CD14-positive monocyte (primary cell): Measurements from ENCODE around the gene FAM167B. TPM values are rescaled to one million over a fixed set of nuclear protein-coding genes. Genes with fewer than 3 reads are reported as not detected.

Experiments
- DNase-seq, 3 donors: peaks; one replicate each; pipeline ENCODE4 v3.0.0-alpha.2; 2011 to 2022
- H2AFZ ChIP-seq: 2 replicates; pipeline ENCODE4 v1.6.0; 2012; ENCODE audit warnings: mild to moderate bottlenecking, low read depth, low read length, inconsistent platforms; ENCODE audit not compliant: insufficient read depth, poor library complexity, severe bottlenecking
- H3K27ac ChIP-seq, 2 donors: 1 replicate in 1 of 2; 2 replicates in 1 of 2; pipeline ENCODE4 v1.5.1; 2012 to 2013; ENCODE audit warnings: low read length in 2 of 2, control low read depth in 1 of 2, inconsistent platforms in 1 of 2, low read depth in 1 of 2, mild to moderate bottlenecking in 1 of 2
- H3K27me3 ChIP-seq, 2 donors: one replicate each; pipeline versions ENCODE4 v1.6.0 to v1.6.1; 2011 to 2013; ENCODE audit warnings: low read length in 2 of 2; ENCODE audit not compliant: control insufficient read depth in 2 of 2, insufficient read depth in 2 of 2
- H3K36me3 ChIP-seq, 2 donors: replicated peaks in 1 of 2; 1 replicate in 1 of 2; 2 replicates in 1 of 2; pipeline versions ENCODE4 v1.5.1 to v1.6.1; 2012 to 2013; ENCODE audit warnings: low read length in 2 of 2, control low read depth in 1 of 2, inconsistent platforms in 1 of 2, mild to moderate bottlenecking in 1 of 2; ENCODE audit not compliant: insufficient read depth in 2 of 2, control insufficient read depth in 1 of 2
- H3K4me1 ChIP-seq, 2 donors: 1 replicate in 1 of 2; 2 replicates in 1 of 2; pipeline versions ENCODE4 v1.5.1 to v1.6.1; 2012 to 2013; ENCODE audit warnings: low read length in 2 of 2, control low read depth in 1 of 2, inconsistent platforms in 1 of 2, mild to moderate bottlenecking in 1 of 2, moderate library complexity in 1 of 2; ENCODE audit not compliant: insufficient read depth in 2 of 2, control insufficient read depth in 1 of 2
- H3K4me2 ChIP-seq: replicated peaks from 2 replicates; pipeline ENCODE3; 2012; ENCODE audit warnings: low read length, moderate library complexity, mild to moderate bottlenecking; ENCODE audit not compliant: poor library complexity, severe bottlenecking; ENCODE audit errors: extremely low read depth
- H3K4me3 ChIP-seq, 3 experiments: fragments of 200-600 bp in 1 of 3; sonication (generic) in 1 of 3; replicated peaks in 1 of 3; 1 replicate in 2 of 3; 2 replicates in 1 of 3; pipeline ENCODE4 v1.5.1; 2011 to 2013; ENCODE audit warnings: low read length in 3 of 3, mild to moderate bottlenecking in 3 of 3, control low read depth in 2 of 3, low read depth in 2 of 3, inconsistent platforms in 1 of 3, moderate library complexity in 1 of 3
- H3K79me2 ChIP-seq: 2 replicates; pipeline ENCODE4 v1.6.0; 2012; ENCODE audit warnings: mild to moderate bottlenecking, control low read depth, inconsistent platforms, low read length, moderate library complexity; ENCODE audit not compliant: insufficient read depth
- H3K9ac ChIP-seq: 2 replicates; pipeline ENCODE4 v1.6.0; 2017; ENCODE audit warnings: low read length, mild to moderate bottlenecking; ENCODE audit not compliant: insufficient read depth, poor library complexity, severe bottlenecking
- H3K9me3 ChIP-seq, 2 donors: replicated peaks in 1 of 2; 1 replicate in 1 of 2; 2 replicates in 1 of 2; pipeline versions ENCODE4 v1.5.1 to v1.6.1; 2012 to 2013; ENCODE audit warnings: low read length in 2 of 2, control low read depth in 1 of 2; ENCODE audit not compliant: control insufficient read depth in 1 of 2, insufficient read depth in 1 of 2
- H4K20me1 ChIP-seq: 2 replicates; pipeline ENCODE4 v1.6.0; 2012; ENCODE audit warnings: mild to moderate bottlenecking, low read length, control low read depth, moderate library complexity; ENCODE audit not compliant: insufficient read depth
- H3K27ac Mint-ChIP-seq, 7 donors: one replicate each; pipeline ENCODE4 v1.8.0; 2020; ENCODE audit warnings: mild to moderate bottlenecking in 7 of 7, mixed read lengths in 7 of 7, moderate library complexity in 6 of 7, inconsistent platforms in 2 of 7
- H3K27me3 Mint-ChIP-seq, 3 donors: one replicate each; pipeline ENCODE4 v1.8.0; 2021 to 2022; ENCODE audit warnings: low read depth in 3 of 3, mild to moderate bottlenecking in 3 of 3, mixed read lengths in 3 of 3, moderate library complexity in 3 of 3, inconsistent platforms in 1 of 3
- H3K36me3 Mint-ChIP-seq, 2 donors: one replicate each; pipeline ENCODE4 v1.8.0; 2020; ENCODE audit warnings: mixed read lengths in 2 of 2, inconsistent platforms in 1 of 2, mild to moderate bottlenecking in 1 of 2
- H3K4me1 Mint-ChIP-seq: one replicate; pipeline ENCODE4 v1.8.0; 2020; ENCODE audit warnings: mild to moderate bottlenecking, mixed read lengths
- H3K4me3 Mint-ChIP-seq, 2 donors: one replicate each; pipeline ENCODE4 v1.8.0; 2020; ENCODE audit warnings: mild to moderate bottlenecking in 2 of 2, mixed read lengths in 2 of 2, moderate library complexity in 1 of 2
- H3K9me3 Mint-ChIP-seq, 7 donors: one replicate each; pipeline ENCODE4 v1.8.0; 2020 to 2022; ENCODE audit warnings: mixed read lengths in 7 of 7, mild to moderate bottlenecking in 6 of 7, moderate library complexity in 6 of 7, inconsistent platforms in 2 of 7
- WGBS: methylation state at CpG from one replicate; pipeline ENCODE4 v1.1.5; 2013; ENCODE audit warnings: missing lambda C conversion rate; ENCODE audit not compliant: insufficient coverage; 5-methylcytosine and 5-hydroxymethylcytosine counted together
- intact Hi-C, 2 donors: fragments of 100-400 bp; cut with micrococcal nuclease; formaldehyde crosslinking; loops; one replicate each; pipeline versions ENCODE4 v1.15.0 to v1.15.1; 2023
- polyA plus RNA-seq, 3 donors: library from polyadenylated mRNA; depleted of rRNA in 1 of 3; unstranded in 2 of 3; stranded (reverse) in 1 of 3; fragments of 300-500 nt in 2 of 3; fragments of >200 nt in 1 of 3; fragmentation: Illumina TruSeq in 2 of 3; gene quantifications; 1 replicate in 2 of 3; 2 replicates in 1 of 3; pipeline ENCODE4 v1.2.3, GENCODE V29; 2012 to 2021
- TF ChIP-seq, protein P1 (sequence below): fragments of 200-600 bp; IDR thresholded peaks from one replicate; pipeline ENCODE4 v1.8.0; 2022; ENCODE audit warnings: antibody characterized with exemption, mild to moderate bottlenecking

Gene FAM167B
- polyA plus RNA-seq, 3 donors, result not detected

DNA sequence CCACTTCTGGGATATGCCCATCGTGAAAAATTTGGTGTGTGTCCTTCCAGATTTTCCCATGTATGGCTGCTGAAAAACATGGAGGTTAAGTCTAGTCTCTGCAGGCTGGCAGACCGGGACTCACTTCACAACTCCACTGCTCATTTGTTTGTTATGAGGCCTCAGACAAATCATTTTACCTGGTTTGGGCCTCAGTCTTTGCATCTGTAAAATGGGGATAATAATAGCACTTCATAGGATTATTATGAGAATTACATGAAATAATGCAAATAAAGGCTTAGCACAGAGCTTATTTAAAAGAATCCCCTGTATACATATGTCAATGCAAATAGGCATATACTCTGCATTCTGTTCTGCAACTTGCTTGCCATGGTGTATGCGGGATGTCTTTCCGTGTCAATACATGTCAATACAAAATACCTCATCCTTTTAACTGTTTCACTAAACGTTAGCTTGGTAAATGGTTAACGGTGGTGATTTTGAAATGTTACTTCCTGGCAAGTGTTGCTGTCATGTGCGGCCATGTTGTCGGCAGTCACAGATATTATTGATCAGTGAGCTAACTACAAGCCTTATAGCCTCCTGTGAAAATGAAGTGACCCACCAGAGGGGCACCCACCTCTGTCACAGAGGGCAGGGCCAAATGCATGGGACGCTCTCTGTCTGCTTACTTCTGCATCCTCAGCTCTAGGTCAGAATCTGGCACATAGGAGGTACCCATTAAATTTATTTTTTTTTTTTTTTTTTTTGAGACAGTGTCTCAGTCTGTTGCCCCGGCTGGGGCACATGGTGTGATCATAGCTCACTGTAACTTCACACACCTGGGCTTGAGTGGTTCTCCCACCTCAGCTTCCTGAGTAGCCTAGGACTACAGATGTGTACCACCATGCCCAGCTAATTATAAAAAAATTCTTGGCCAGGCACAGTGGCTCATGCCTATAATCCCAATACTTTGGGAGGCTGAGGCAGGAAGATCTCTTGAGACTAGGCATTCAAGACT is 8.3 kb downstream of the FAM167B start:
- Histone ChIP-seq H3K4me2 (no peak overlapping the region), H3K4me3 (no peak overlapping the region), H4K20me1 (no peaks in the 10 kb centered on the region), H3K79me2 (no peaks in the 10 kb centered on the region), H3K9ac (no peak overlapping the region), H3K27ac (no peak overlapping the region), H3K4me1 (peaks cover 6 to 12% of the 10 kb centered on the region in 2 donors), H3K36me3 (no peaks in the 10 kb centered on the region), H2AFZ (no peak overlapping the region), H3K9me3 (no peaks in the 10 kb centered on the region), H3K27me3 (peaks cover 0 to under 1% of the 10 kb centered on the region in 2 donors)
- H3K27ac Mint-ChIP-seq, result no peak overlapping the region
- TF ChIP-seq, protein P1, sequence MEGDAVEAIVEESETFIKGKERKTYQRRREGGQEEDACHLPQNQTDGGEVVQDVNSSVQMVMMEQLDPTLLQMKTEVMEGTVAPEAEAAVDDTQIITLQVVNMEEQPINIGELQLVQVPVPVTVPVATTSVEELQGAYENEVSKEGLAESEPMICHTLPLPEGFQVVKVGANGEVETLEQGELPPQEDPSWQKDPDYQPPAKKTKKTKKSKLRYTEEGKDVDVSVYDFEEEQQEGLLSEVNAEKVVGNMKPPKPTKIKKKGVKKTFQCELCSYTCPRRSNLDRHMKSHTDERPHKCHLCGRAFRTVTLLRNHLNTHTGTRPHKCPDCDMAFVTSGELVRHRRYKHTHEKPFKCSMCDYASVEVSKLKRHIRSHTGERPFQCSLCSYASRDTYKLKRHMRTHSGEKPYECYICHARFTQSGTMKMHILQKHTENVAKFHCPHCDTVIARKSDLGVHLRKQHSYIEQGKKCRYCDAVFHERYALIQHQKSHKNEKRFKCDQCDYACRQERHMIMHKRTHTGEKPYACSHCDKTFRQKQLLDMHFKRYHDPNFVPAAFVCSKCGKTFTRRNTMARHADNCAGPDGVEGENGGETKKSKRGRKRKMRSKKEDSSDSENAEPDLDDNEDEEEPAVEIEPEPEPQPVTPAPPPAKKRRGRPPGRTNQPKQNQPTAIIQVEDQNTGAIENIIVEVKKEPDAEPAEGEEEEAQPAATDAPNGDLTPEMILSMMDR, result no peak
- DNase-seq, result no peak
- no peaks in the 10 kb centered on the region for H3K36me3 Mint-ChIP-seq
- no peak overlapping the region for H3K4me3 Mint-ChIP-seq
- H3K4me1 Mint-ChIP-seq, result peaks cover 12% of the 10 kb centered on the region
- intact Hi-C loops, result no loop called here
- H3K9me3 Mint-ChIP-seq, result no peaks in the 10 kb centered on the region
- 62% methylated on average over 2 of the region's 10 CpGs for WGBS
- H3K27me3 Mint-ChIP-seq, result peaks cover 1 to 10% (median 9%) of the 10 kb centered on the region in 3 donors

DNA sequence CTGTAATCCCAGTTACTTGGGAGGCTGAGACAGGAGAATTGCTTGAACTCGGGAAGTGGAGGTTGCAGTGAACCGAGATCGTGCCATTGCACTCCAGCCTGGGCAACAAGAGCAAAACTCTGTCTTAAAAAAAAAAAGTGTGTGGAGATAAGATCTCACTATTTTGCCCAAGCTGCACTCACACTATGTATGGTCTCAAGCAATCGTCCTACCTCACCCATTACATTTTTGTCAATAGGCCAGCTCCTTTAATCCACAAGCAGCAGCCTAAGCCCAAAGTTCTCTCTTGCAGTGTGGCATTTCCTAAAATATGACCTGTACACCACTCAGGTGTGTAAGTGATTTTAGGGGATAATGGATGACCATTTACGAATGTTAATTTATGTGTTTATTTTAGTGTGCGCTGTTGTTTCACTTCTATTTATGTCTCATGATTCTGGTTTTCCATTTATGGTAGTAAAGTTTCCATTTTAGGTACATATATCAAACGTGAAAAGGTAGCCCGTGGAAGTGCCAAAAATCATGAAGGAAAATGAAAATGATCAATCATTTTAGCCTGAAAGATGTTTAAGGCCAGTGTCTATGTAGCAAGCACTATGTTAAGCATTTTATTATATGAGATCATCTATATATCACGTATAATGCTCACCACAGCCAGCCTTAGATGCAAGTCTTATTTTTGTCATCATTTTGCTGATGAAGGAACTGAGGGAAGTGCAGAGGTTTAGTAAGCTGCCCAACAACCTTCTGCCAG is 9.6 kb downstream of the FAM167B start:
- Histone ChIP-seq H2AFZ (no peak overlapping the region), H3K27ac (no peak overlapping the region), H4K20me1 (no peaks in the 10 kb centered on the region), H3K79me2 (no peaks in the 10 kb centered on the region), H3K4me3 (no peak overlapping the region), H3K27me3 (no peaks in the 10 kb centered on the region), H3K9me3 (no peaks in the 10 kb centered on the region), H3K36me3 (no peaks in the 10 kb centered on the region), H3K4me1 (peaks cover 6 to 9% of the 10 kb centered on the region in 2 donors), H3K4me2 (no peak overlapping the region), H3K9ac (no peak overlapping the region)
- Mint-ChIP-seq H3K27ac (no peak overlapping the region), H3K4me1 (peaks cover 9% of the 10 kb centered on the region), H3K27me3 (peaks cover 0 to 9% (median 2%) of the 10 kb centered on the region in 3 donors), H3K4me3 (no peak overlapping the region), H3K36me3 (no peaks in the 10 kb centered on the region), H3K9me3 (no peaks in the 10 kb centered on the region)
- DNase-seq, result no peak
- WGBS, result 80% methylated on average over 1 of the region's 9 CpGs
- TF ChIP-seq, protein P1, result no peak
- intact Hi-C loops, result no loop called here
